Fibroblast of pulmonary artery (primary cell): ENCODE data around the gene IDE.

Experiments used
- DNase-seq: peaks from one replicate; pipeline ENCODE4 v3.0.0-alpha.2; 2010; ENCODE audit warnings: low read depth
- H3K4me3 ChIP-seq: replicated peaks from 2 replicates; pipeline ENCODE4 v1.5.1; 2011; ENCODE audit warnings: low read depth, mild to moderate bottlenecking, control low read depth, low read length, moderate library complexity
- CTCF ChIP-seq: IDR thresholded peaks from 2 replicates; pipeline ENCODE4 v1.5.1; 2011; ENCODE audit warnings: mild to moderate bottlenecking, control low read depth, low read length, inconsistent platforms; ENCODE audit errors: missing control alignments

Gene IDE

GRCh38 chr10:92562424-92562823 lies 11.5 kb downstream of the IDE start:
- no peak overlapping the region for H3K4me3 ChIP-seq
- TF ChIP-seq CTCF = no peak
- DNase-seq = no peak

GRCh38 chr10:92559046-92559445 lies 14.8 kb downstream of the IDE start:
- TF ChIP-seq CTCF = no peak
- no peak for DNase-seq
- H3K4me3 ChIP-seq = no peak overlapping the region

- H3K4me3 ChIP-seq = no peak overlapping the region
- DNase-seq = no peak
- no peak for TF ChIP-seq CTCF
Observed at GRCh38 chr10:92553959-92554358, 19.9 kb downstream of the IDE start.

GRCh38 chr10:92552310-92552709 lies 21.6 kb downstream of the IDE start:
- no peak for DNase-seq
- peak; percentile 32 for TF ChIP-seq CTCF
- H3K4me3 ChIP-seq = no peak overlapping the region

GRCh38 chr10:92550924-92551323 lies 23.0 kb downstream of the IDE start:
- no peak for DNase-seq
- no peak for TF ChIP-seq CTCF
- no peak overlapping the region for H3K4me3 ChIP-seq

- no peak for DNase-seq
- H3K4me3 ChIP-seq = no peak overlapping the region
- no peak for TF ChIP-seq CTCF
Observed at GRCh38 chr10:92547676-92548075, 26.2 kb downstream of the IDE start.

- no peak overlapping the region for H3K4me3 ChIP-seq
- TF ChIP-seq CTCF = no peak
- DNase-seq = no peak
Observed at GRCh38 chr10:92545556-92545955, 28.3 kb downstream of the IDE start.
